HG03103 (cell line): ENCODE measurements around the gene ANO3.
A peak's percentile ranks its signal among the peaks of the same experiment; 100 is the strongest.
"Not testable (repeated sequence)": the region's sequence is repeated elsewhere in the genome, so short reads cannot be mapped to it uniquely, and the experiment has no call there.

Source experiments
- ATAC-seq: cut with Tn5 transposase; IDR thresholded peaks from one replicate; pipeline ENCODE4 v1.9.1; 2021; ENCODE audit warnings: low read depth; ENCODE audit not compliant: unreplicated experiment

ANO3 gene

GRCh38 chr11:26331911-26332571 lies at the start of gene ANO3:
Gene ANO3 (plus strand): TSS chr11:26332130. CDS start chr11:26332276, 146 bp downstream.
- ATAC-seq = peak; percentile 98

GRCh38 chr11:26283852-26284408 lies 48.0 kb upstream of the ANO3 start:
- ATAC-seq = no peak

GRCh38 chr11:26285608-26286007 lies 46.3 kb upstream of the ANO3 start:
- no peak for ATAC-seq

- ATAC-seq = no peak
Observed at GRCh38 chr11:26286472-26287066, 45.4 kb upstream of the ANO3 start.

GRCh38 chr11:26287067-26287518 lies 44.8 kb upstream of the ANO3 start:
- ATAC-seq = no peak

- peak; percentile 87 for ATAC-seq
Observed at GRCh38 chr11:26297189-26297975, 34.5 kb upstream of the ANO3 start.

- ATAC-seq = not testable (repeated sequence)
Observed at GRCh38 chr11:26316372-26316771, 15.6 kb upstream of the ANO3 start.

GRCh38 chr11:26319906-26320305 lies 12.0 kb upstream of the ANO3 start:
- no peak for ATAC-seq

GRCh38 chr11:26321516-26321915 lies 10.4 kb upstream of the ANO3 start:
- no peak for ATAC-seq

GRCh38 chr11:26322335-26323067 lies 9.4 kb upstream of the ANO3 start:
- ATAC-seq = no peak

GRCh38 chr11:26323837-26324236 lies 8.1 kb upstream of the ANO3 start:
- no peak for ATAC-seq

- ATAC-seq = no peak
Observed at GRCh38 chr11:26324270-26324669, 7.7 kb upstream of the ANO3 start.

GRCh38 chr11:26326793-26327400 lies 5.0 kb upstream of the ANO3 start:
- ATAC-seq = no peak

GRCh38 chr11:26329206-26329605 lies 2.7 kb upstream of the ANO3 start:
- no peak for ATAC-seq

GRCh38 chr11:26330262-26330661 lies 1.7 kb upstream of the ANO3 start:
- no peak for ATAC-seq

GRCh38 chr11:26332572-26332915 lies 614 bp downstream of the ANO3 start:
- ATAC-seq = no peak

GRCh38 chr11:26333906-26334305 lies 2.0 kb downstream of the ANO3 start:
- ATAC-seq = no peak

GRCh38 chr11:26335903-26336302 lies 4.0 kb downstream of the ANO3 start:
- ATAC-seq = no peak

GRCh38 chr11:26344647-26345046 lies 12.7 kb downstream of the ANO3 start:
- no peak for ATAC-seq

- ATAC-seq = no peak
Observed at GRCh38 chr11:26348776-26349175, 16.8 kb downstream of the ANO3 start.
